Measurements from ENCODE around the gene MAP1A.

DNA sequence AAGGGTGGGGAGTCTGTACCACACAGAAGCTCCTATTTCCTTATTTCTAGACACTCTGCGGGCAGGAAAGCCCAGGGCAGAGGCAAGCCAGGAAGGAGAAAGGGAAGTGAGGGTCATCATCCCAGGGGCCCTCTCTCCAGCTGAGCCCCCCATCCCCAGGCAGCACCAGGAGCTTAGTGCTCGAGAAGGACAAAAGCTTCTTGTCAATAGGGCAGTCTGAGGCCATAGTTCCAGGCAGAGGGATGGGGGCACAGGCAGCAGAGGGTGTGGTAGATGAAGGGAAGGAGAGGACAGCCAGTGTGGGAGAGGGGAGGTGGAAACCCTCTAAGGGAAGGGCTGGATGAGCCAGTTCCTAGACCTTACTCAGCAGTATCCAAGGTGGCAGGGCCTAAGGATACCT is 2.7 kb downstream of the MAP1A start:
- no peak for TF ChIP-seq POLR2A (IDR thresholded peaks at IDR 0.05)
- TF ChIP-seq, protein P1, sequence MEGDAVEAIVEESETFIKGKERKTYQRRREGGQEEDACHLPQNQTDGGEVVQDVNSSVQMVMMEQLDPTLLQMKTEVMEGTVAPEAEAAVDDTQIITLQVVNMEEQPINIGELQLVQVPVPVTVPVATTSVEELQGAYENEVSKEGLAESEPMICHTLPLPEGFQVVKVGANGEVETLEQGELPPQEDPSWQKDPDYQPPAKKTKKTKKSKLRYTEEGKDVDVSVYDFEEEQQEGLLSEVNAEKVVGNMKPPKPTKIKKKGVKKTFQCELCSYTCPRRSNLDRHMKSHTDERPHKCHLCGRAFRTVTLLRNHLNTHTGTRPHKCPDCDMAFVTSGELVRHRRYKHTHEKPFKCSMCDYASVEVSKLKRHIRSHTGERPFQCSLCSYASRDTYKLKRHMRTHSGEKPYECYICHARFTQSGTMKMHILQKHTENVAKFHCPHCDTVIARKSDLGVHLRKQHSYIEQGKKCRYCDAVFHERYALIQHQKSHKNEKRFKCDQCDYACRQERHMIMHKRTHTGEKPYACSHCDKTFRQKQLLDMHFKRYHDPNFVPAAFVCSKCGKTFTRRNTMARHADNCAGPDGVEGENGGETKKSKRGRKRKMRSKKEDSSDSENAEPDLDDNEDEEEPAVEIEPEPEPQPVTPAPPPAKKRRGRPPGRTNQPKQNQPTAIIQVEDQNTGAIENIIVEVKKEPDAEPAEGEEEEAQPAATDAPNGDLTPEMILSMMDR (IDR thresholded peaks at IDR 0.05) = no peak
